Measurements from ENCODE around the gene FAM110A.

The FAM110A gene

DNA sequence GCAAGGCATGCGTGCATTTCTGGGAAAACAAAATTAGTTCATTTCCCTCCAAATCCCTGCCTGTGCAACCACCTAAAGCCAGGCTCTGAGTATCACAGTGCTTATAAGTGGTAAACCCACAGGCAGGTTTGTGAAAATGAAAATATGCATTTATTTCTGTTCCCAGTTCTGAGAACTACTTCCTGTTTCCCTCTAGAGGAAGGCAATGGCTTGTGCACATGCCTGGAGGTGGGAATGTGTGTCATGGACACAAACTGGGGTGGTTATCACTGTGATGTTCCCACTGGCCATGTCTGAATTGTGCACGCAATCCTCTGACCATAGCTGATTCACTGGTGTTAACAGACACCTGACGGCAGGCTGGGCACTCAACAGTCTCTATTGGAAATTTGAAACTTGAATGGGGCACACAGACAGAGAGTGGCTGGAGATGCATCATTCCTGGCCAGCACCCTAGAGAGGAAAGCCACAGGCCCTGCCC, 26.3 kb downstream of the FAM110A start:
- Mint-ChIP-seq H3K4me3 (no peak overlapping the region), H3K4me1 (peaks cover 80% of the 10 kb centered on the region), H3K9me3 (peaks cover 2% of the 10 kb centered on the region), H3K36me3 (peaks cover 18% of the 10 kb centered on the region), H3K27me3 (peaks cover 2% of the 10 kb centered on the region), H3K27ac (peak overlapping the region; percentile 81)
- DNase-seq, result no peak
- CTCF ChIA-PET, result interaction anchor here (1.0 kb wide), 1 partner anchor 27 kb away, joined by 4 read pairs; the partner anchor contains the start of gene FAM110A

DNA sequence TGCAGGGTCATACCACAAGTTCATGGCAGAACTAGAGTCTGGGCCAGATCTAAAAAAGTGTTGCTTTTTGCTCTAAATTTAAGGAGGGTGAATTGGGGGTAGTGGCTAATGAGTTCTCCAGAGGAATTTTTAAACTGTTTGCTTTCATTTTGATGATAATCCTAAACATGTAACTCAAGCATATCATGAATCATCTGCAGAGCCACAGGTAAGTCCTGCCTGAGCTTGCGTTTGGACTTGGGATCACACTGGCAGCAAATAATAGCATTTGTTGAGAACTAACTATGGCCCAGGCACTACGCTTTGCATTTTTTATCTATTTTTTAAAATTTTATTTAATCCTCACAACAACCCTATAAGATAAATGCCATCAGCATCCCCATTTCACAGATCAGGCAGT, 27.4 kb downstream of the FAM110A start:
- H3K4me1 Mint-ChIP-seq, result peaks cover 69% of the 10 kb centered on the region
- no peak overlapping the region for H3K4me3 Mint-ChIP-seq
- H3K27ac Mint-ChIP-seq, result peak overlapping the region; percentile 52
- CTCF ChIA-PET, result no interaction called here
- no peak for DNase-seq
- H3K27me3 Mint-ChIP-seq, result peaks cover 4% of the 10 kb centered on the region
- H3K9me3 Mint-ChIP-seq, result peaks cover 2% of the 10 kb centered on the region
- H3K36me3 Mint-ChIP-seq, result peaks cover 18% of the 10 kb centered on the region

DNA sequence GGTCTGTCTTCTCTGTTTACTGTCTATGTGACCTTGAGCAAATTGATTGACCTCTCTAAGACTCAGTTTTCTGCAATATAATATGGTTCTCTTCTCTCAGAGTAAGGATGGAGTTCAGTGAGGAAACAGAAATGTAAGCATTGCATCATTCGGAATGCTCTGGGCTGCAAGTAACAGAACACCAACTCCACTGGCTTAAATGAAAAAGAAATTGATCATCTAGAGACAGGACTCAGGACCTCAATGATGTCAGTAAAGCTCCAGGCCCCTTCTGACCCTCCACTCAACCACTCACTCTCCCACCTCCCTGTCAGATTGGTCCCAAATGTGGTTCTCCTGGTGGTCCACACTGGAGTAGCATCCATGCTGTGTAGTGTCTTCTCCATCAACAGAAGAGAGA, 31.9 kb downstream of the FAM110A start:
- peaks cover 4% of the 10 kb centered on the region for H3K36me3 Mint-ChIP-seq
- DNase-seq, result no peak
- no peak overlapping the region for H3K27ac Mint-ChIP-seq
- peaks cover 14% of the 10 kb centered on the region for H3K27me3 Mint-ChIP-seq
- CTCF ChIA-PET, result no interaction called here
- peaks cover 23% of the 10 kb centered on the region for H3K4me1 Mint-ChIP-seq
- H3K4me3 Mint-ChIP-seq, result no peak overlapping the region
- no peaks in the 10 kb centered on the region for H3K9me3 Mint-ChIP-seq

DNA sequence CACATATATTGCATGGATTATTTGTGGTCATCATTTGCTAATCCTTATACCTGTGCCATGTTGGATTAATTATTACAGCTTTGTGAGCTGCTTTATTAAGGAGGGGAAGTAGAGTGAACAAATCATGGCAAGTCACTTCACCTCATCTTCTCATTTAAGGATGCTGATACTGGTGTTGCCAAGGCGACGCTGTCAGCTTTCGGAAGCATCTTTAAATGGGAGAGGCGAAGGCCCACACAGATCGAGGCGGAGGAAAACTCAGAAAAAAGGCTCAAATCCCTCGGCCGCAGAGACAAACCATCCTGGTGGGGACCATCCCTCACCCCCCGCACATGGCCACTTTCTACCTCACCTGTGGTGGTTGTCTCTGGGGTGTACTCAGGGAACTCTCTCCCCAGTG, 34.8 kb downstream of the FAM110A start:
- peaks cover 9% of the 10 kb centered on the region for H3K4me1 Mint-ChIP-seq
- CTCF ChIA-PET, result no interaction called here
- H3K27me3 Mint-ChIP-seq, result peaks cover 25% of the 10 kb centered on the region
- H3K36me3 Mint-ChIP-seq, result no peaks in the 10 kb centered on the region
- no peak overlapping the region for H3K4me3 Mint-ChIP-seq
- H3K27ac Mint-ChIP-seq, result no peak overlapping the region
- no peak for DNase-seq
- no peaks in the 10 kb centered on the region for H3K9me3 Mint-ChIP-seq

DNA sequence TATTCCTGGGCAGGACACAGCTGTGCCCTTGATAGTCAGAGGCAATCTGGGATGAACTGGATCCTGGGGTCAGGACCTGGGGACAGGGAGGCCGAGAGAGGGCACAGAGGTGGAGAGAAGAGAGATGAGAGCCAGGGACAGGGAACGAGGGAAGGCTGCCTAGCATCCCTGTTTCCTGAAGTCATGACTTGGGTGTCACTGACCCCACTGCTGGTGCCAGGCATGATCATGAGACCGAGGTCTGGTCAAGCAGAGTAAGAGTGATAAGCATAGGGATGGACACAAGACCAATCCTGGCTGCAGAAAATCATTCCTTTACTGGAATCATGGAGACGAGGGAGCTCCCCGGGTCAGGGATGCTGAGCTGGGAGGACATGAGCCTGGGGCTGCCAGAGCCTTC, 36.1 kb downstream of the FAM110A start:
- Mint-ChIP-seq H3K36me3 (no peaks in the 10 kb centered on the region), H3K4me3 (no peak overlapping the region), H3K4me1 (peaks cover 7% of the 10 kb centered on the region), H3K27ac (no peak overlapping the region), H3K9me3 (no peaks in the 10 kb centered on the region), H3K27me3 (peaks cover 32% of the 10 kb centered on the region)
- DNase-seq, result no peak
- CTCF ChIA-PET, result interaction anchor here (0.6 kb wide), 1 partner anchor 39 kb away, joined by 3 read pairs; no protein-coding TSS in a partner anchor

DNA sequence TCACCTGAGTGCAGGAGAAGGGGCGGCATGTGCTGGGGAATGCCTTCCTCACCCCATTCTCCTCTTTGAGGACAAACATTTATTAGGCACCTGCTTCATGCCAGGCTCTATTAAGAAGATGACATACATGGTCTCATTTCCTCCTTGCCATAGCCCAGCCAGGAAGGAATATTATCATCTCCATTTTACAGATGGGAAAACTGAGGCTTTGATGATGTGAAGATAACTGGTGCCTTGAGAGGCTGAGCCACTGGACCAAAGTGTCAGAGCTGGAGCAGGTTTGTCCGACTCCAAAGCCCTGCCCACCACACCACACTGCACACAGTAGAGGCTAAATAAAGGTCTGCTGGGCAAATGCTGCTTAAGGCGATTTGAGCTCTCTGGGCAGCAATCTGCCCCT, 37.2 kb downstream of the FAM110A start:
- H3K36me3 Mint-ChIP-seq, result no peaks in the 10 kb centered on the region
- no peaks in the 10 kb centered on the region for H3K9me3 Mint-ChIP-seq
- peaks cover 7% of the 10 kb centered on the region for H3K4me1 Mint-ChIP-seq
- H3K27me3 Mint-ChIP-seq, result peaks cover 28% of the 10 kb centered on the region
- H3K4me3 Mint-ChIP-seq, result no peak overlapping the region
- DNase-seq, result no peak
- no peak overlapping the region for H3K27ac Mint-ChIP-seq
- CTCF ChIA-PET, result no interaction called here

DNA sequence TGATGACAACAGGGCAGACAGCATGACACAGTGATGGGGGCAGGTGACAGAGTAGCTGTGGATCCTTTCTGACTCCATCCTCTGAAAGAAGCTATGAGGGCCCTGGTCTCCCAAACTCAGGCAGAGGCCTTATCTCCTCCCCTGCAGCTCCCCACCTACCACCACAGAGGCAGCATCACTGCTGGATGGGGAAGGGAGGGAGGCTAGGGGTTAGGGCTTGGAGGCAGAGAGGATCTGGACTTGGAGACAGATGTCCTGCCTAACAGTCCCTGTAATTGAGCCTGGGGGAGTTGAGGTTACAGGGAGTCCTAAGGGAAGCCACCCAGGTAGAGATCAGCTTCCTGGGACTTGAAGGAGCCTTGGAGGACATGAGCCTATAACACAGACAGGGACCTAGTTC, 37.9 kb downstream of the FAM110A start:
- no peaks in the 10 kb centered on the region for H3K9me3 Mint-ChIP-seq
- CTCF ChIA-PET, result no interaction called here

DNA sequence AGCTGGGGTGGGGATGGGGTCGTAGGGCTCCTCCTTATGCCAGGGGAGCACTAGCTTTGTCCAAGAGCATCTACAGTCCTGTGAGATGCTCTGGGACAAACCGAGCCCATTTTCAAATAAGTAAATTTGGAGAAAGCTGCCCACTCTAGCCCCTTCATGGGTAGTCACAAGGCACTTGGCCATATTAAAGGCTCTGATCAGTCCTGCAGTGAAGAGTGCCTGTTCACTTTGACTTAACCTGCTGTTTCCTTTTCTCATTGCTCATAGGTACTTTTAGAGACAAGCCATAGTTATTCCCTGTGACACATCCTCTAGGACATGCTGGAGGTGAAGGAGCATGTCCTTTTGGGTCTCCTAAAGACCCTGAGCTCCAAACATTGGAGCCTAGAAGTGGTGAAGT, 38.4 kb downstream of the FAM110A start:
- Mint-ChIP-seq H3K4me3 (no peak overlapping the region), H3K27me3 (peaks cover 33% of the 10 kb centered on the region), H3K36me3 (no peaks in the 10 kb centered on the region), H3K27ac (no peak overlapping the region), H3K4me1 (peaks cover 7% of the 10 kb centered on the region), H3K9me3 (no peaks in the 10 kb centered on the region)
- DNase-seq, result no peak
- CTCF ChIA-PET, result no interaction called here

More for the DNA sequence above, 37.9 kb downstream of the FAM110A start:
- H3K4me3 Mint-ChIP-seq, result no peak overlapping the region
- DNase-seq, result no peak
- no peak overlapping the region for H3K27ac Mint-ChIP-seq
- H3K27me3 Mint-ChIP-seq, result peaks cover 29% of the 10 kb centered on the region
- H3K36me3 Mint-ChIP-seq, result no peaks in the 10 kb centered on the region
- H3K4me1 Mint-ChIP-seq, result peaks cover 7% of the 10 kb centered on the region

DNA sequence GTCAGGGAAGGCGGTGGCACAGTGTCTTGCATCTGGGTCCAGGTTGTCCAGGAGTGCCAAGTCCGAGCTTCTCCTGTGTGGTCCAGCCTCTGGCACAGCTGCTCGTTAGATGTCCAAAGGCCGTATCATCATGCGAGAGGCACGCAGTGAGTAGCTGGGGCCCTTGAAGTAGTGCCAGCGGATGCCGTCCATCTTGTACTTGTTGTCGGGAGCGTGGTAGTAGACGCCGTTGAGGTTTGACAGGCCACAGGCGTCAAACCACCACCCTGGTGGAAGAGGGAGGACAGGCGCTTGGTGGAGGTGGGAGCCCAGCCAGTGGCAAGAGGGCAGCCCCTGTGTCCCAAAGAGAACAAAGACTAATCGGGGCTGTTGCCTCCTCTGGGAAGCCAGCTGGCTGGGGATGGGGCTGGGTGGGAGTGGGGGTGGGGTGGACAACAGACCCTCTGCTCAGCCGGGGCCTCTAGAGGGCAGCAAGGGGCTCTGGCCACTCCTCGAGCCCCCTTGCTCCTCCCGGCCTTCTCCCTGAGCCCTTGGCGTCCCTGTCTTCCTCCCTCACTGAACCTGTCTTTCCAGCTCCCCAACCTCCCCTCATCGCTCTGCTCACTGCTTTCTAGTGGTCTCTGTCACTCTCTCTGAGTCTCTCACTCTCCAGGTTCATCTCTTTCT, 39.5 kb downstream of the FAM110A start:
- Mint-ChIP-seq H3K27me3 (peaks cover 39% of the 10 kb centered on the region), H3K4me1 (peaks cover 7% of the 10 kb centered on the region), H3K4me3 (no peak overlapping the region), H3K27ac (no peak overlapping the region), H3K36me3 (no peaks in the 10 kb centered on the region), H3K9me3 (no peaks in the 10 kb centered on the region)
- DNase-seq, result no peak
- CTCF ChIA-PET, result interaction anchor here (1.1 kb wide), 1 partner anchor 9 kb away, joined by 3 read pairs; no protein-coding TSS in a partner anchor

DNA sequence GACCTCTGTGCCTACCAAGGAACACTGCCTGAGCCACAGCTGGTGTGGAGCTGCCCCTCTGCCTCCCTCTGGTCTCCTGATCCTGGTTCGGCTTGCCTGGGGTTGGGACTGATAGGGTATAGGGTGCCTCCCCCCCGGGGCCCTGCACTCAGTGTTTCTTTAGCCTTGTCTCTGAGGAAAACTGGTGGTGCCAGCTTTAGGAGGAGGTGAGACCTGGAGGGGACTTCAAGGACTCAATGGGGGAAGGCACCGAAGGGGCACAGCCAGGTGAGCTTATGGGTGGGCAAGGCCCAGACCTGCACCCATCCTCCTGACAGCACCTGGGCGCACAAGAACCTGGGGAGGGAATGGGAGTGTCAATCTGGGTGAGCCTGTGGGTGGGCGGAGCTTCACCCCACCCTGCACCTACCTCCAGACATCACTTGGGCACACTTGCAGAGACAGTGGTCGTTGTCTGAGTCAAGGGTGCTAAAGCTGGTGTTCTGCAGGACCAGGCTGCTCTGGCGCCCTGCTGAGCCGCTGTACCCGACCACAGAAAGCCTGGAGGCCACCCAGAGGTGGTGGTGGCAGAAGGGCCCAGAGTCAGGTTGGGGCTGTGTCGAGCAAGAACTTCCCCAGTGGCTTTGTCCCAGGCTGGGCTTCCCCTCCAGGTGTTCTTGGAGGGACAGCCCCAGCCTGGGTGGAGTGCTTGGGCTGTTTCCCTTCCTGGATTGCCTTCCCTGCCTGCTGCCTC, 40.5 kb downstream of the FAM110A start:
- H3K27me3 Mint-ChIP-seq, result peaks cover 38% of the 10 kb centered on the region
- no peak overlapping the region for H3K27ac Mint-ChIP-seq
- no peaks in the 10 kb centered on the region for H3K9me3 Mint-ChIP-seq
- CTCF ChIA-PET, result no interaction called here
- DNase-seq, result no peak
- no peak overlapping the region for H3K4me3 Mint-ChIP-seq
- no peaks in the 10 kb centered on the region for H3K36me3 Mint-ChIP-seq
- H3K4me1 Mint-ChIP-seq, result peaks cover 7% of the 10 kb centered on the region

DNA sequence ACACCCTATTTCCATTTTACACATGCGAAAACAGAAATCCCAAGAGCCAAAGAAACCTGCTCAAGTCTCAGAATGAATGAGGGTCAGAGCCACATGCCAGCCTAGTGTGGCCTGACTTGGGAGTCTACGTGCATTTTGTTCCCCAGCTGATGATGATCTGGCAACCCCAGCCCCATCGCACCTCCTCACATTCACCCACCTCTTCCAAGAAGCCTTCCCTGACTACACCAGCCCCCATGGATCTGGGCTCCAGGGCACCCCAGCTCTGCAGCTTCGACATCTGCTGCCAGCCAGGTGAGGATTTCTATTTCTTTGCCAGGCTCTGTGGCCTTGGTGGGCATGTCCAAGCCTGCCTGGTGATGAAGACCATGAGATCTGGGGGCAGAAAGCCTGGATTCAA, 41.6 kb downstream of the FAM110A start:
- Mint-ChIP-seq H3K4me1 (peaks cover 9% of the 10 kb centered on the region), H3K36me3 (no peaks in the 10 kb centered on the region), H3K27me3 (peaks cover 38% of the 10 kb centered on the region), H3K27ac (no peak overlapping the region), H3K4me3 (no peak overlapping the region), H3K9me3 (no peaks in the 10 kb centered on the region)
- CTCF ChIA-PET, result no interaction called here
- DNase-seq, result no peak

DNA sequence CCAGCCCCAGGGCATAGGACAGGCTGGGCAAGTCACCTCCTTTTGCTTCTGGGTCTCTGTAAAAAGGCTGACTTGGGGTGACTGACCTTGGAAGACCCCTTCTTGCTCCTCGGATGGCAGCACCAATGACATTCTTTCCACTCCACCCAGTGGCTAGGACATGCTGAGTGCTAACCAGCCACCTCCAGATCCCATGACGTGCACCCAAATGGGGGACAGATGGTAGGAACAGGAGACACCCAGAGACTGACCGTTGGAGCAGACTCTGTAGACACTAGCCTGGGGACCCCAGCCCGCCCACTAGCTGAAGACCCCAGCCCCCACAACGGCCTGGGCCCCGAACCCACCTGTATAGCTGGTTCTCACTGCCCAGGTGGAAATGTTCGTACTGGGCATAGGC, 44.3 kb downstream of the FAM110A start:
- Mint-ChIP-seq H3K9me3 (no peaks in the 10 kb centered on the region), H3K4me1 (peaks cover 24% of the 10 kb centered on the region), H3K4me3 (no peak overlapping the region), H3K36me3 (no peaks in the 10 kb centered on the region), H3K27ac (no peak overlapping the region), H3K27me3 (peaks cover 29% of the 10 kb centered on the region)
- CTCF ChIA-PET, result no interaction called here
- no peak for DNase-seq

DNA sequence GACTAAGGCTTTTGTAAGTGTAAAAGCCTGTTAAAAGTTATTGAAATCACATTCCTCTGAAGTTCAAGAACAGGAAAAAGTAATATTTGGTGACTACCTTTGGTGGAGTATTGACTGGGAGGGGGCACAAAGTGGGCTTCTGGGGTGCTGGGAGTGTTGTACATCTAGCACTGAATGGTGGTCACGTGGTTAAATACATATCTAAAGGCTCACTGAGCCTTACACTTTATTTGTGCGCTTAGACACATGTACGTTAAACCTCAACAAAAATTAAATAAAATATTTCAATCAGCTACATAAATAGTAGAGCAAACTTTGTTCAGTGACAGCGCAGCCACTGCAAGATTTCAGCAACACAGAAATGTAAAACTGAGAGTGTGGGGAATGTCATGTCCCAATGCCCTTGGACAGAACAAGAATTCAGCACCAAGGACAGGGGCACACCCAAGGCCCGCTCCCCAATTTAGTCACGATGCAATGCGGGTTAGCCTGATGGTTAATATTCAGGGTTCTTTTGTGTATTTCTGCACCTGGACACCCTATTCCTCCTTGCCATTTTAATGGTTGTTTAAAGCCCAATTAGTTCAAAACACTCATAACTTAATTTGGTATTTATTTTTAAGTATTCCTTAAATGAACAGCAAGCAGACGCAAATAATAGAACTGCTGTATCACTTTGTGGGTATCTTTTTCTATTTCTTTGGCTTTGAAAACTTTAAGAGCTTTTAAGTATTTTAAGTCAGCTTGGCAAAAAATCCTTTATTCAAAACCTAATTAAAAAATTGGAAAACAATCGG, 45.2 kb downstream of the FAM110A start:
- H3K9me3 Mint-ChIP-seq, result no peaks in the 10 kb centered on the region
- CTCF ChIA-PET, result no interaction called here
- peak; percentile 70 for DNase-seq

DNA sequence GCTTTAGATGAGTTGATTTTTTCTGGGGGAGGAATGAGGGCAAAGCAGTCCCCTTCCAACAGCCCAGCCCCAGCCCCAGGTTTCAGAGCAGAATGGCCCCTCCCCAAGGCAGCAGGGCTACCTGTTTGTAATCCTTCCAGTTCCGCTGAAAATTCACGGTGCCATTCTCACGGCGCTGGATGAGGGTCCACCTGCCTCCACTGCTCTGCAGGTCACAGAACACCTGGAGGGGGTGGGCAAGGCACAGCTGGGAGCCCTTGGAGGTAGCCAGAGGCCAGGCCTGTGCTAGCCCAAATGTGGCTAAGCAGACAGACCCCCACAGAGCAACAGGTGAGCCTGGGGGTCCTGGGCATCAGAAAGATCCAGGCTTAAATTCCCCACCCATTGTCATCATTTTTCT, 46.1 kb downstream of the FAM110A start:
- Mint-ChIP-seq H3K4me1 (peaks cover 22% of the 10 kb centered on the region), H3K9me3 (no peaks in the 10 kb centered on the region), H3K27ac (no peak overlapping the region), H3K36me3 (no peaks in the 10 kb centered on the region), H3K27me3 (peaks cover 33% of the 10 kb centered on the region), H3K4me3 (no peak overlapping the region)
- DNase-seq, result no peak
- CTCF ChIA-PET, result interaction anchor here (0.7 kb wide), 1 partner anchor 76 kb away, joined by 3 read pairs; no protein-coding TSS in a partner anchor

More for the DNA sequence above, 45.2 kb downstream of the FAM110A start:
- Mint-ChIP-seq H3K27me3 (peaks cover 29% of the 10 kb centered on the region), H3K4me1 (peaks cover 25% of the 10 kb centered on the region), H3K36me3 (no peaks in the 10 kb centered on the region), H3K4me3 (no peak overlapping the region), H3K27ac (no peak overlapping the region)
